HTR-8/SVneo (cell line): ENCODE measurements around the gene GPR17.

ENCODE experiments used
- DNase-seq: peaks from one replicate; pipeline ENCODE4 v3.0.0; 2011; ENCODE audit warnings: low spot score, mixed read lengths; ENCODE audit not compliant: insufficient read length
- FAIRE-seq: peaks from 2 replicates; lab custom pipeline; 2011; peaks lifted over from hg19 to GRCh38; lab: Jason Lieb, UNC

The GPR17 gene

DNA sequence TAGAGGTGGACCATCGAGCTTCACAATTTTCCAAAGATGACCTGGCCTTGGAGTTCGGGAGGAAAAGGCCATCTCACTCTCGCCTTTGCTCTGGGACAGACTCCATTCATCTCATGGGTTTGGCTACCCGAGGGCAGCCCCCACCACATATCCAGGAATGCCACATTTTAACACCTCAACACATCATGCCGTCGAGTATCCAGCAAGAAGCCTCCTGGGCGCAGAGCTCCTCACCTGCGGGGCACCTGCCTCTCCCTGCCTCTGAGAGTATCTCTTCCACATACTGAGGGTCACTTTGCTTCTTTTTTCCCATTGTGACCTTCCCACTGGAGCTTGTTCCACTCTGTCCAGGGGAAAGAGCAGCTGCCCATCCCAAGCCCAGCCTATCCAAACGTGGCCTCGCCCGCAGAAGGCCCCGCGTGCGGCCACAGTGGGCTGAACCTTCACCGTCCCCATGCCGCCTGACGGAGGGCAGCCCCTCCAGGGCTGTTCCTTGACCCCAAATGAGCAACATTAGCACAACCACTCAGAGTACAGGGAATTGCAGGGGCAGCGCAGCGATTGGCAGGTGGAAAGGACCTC is 34.8 kb downstream of the GPR17 start:
- no peak for DNase-seq
- no peak for FAIRE-seq

DNA sequence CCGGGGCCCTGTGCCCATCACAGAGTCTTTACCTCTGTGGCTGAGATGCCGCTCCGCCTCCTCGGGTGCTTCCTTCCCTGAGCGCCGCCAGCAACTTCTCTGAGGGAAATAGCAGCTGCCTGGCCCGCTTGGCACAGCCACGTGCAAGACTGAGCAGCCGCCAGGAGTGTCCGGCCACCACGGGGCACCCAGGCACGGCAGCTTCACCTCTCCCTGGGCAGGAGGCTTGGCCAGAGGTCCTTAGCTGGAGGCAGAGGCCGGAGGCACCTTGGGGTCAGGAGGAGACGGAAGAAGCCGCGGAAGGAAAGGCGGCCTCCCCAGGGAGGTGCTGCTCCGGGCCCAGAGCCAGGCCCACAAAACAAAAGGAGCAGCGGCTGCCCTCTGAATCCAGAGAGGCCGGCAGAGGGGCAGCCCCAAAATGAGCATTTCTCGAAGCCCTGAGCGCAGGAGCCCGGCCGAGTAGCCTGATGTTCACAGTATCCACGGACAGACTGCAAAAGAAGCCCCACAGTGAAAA is 35.4 kb downstream of the GPR17 start:
- DNase-seq, result no peak

DNA sequence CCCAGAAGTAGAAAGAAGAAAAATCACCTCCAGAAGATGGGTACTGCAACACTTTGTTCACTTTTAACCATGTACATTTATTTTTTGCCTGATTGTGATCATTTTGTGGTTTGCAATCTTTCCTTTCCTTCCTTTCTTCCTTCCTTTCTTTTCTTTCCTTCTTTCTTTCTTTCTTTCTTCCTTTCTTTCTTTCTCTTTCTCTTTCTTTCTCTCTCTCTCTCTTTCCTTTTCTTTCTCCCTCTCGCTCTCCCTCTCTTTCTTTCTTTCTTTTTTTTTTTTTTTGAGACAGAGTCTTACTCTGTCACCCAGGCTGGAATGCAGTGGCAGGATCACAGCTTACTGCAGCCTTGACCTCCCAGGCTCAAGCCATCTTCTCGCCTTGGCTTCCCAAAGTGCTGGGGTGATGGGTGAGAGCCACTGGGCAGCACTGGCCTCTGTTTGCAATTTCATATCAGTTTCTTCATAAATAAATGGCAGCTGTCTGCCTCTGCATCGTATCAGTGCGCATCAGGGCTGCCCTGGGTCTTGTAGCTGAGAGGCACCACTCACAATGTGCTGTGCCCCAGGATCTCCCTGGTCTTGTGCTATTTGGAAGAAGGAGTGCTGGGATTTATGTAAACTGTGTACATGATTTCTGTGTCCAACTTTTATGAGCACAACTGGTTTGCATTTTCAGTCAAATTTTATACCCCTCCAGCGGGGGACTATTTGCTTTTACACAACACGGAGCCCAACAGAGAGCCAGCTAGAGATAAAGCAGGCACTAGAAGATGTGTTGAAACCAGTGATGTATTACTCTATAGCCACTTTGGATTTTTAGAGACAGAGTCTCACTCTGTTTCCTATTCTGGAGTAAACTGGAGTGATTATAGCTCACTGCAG is 36.3 kb downstream of the GPR17 start:
- no peak for DNase-seq
- no peak for FAIRE-seq

More for the DNA sequence above, 35.4 kb downstream of the GPR17 start:
- FAIRE-seq, result no peak

DNA sequence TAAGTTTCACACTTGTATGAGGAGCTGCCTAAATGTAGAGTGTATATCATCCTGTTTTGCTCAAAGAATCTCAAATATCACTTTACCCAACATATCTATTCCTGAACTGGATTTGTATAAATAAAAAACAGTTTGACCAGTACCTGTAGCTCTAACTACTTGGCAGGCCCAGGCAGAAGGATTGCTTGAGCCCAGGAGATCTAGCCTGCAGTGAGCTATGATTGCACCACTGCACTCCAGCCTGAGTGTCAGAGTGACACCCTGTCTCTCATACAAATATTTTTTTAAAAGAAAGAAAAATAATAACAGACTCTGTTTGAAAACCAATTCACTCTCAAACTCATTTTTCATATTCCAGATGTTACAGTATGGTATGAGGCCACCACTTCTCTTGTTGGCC is 37.1 kb downstream of the GPR17 start:
- FAIRE-seq (no peak), DNase-seq (no peak)

DNA sequence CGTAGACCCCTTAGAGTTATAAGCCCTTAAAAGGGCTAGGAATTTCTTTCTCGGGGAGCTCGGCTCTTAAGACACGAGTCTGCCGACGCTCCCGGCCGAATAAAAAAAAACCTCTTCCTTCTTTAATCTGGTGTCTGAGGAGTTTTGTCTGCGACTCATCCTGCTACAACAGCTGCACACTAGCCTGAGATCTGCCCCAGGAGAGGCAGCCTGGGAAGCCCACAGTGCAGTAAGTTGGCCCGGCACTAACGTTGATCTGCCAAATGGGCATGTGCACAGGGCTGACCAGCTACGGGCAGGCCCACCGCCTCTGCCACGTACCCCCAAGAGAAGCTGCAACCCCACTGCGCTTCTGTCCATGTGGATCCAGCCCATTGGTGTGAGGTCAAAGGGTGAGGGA is 37.8 kb downstream of the GPR17 start:
- FAIRE-seq, result peak; percentile 23
- DNase-seq, result no peak

DNA sequence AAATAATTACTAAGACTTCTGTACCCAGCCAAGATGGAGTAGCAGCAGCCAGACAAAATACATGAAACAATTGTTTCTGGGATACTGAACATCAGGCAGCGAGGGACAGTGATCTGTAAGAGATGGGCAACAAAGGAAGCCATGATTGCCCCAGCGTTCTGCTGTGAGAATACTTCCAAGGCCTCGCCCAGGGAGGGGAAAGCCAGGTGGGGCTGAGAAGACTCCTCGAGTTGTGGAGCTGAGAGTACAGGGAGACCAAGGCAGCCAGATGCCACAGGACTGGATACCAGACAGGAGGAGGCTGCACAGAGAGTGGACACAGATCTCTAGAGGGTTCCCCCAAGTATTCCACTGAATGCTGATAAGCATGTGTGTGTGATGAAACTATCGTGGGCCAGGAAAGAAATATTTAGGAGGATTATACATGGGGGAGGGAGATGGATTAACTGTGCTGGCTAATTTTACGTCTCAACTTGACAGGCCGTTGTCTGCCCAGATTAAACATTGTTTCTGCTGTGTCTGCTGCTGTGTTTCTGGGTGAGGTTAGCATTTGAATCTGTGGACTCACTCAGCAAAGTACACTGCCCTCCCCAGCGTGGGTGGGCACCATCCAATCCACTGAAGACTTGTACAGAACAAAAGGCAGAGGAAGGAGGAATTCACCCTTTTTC is 39.6 kb downstream of the GPR17 start:
- DNase-seq (no peak), FAIRE-seq (no peak)

DNA sequence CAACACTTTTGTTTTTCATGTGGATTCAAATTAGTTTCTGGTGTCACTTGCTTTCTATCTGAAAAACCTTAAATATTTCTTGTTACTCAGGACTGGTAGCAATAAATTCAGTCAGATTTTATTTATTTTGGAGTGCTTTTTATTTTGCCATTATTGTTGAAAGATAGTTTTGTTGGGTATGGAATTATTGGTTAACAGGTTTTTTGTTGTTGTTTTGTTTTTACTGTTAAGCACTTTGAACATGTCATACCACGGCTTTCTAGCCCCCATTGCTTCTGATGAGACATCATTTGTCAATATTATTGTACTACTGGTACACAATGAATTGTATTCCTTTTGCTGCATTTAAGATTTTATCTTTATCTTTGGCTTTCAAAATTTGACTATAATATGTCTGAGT is 42.5 kb downstream of the GPR17 start:
- DNase-seq (no peak), FAIRE-seq (no peak)

DNA sequence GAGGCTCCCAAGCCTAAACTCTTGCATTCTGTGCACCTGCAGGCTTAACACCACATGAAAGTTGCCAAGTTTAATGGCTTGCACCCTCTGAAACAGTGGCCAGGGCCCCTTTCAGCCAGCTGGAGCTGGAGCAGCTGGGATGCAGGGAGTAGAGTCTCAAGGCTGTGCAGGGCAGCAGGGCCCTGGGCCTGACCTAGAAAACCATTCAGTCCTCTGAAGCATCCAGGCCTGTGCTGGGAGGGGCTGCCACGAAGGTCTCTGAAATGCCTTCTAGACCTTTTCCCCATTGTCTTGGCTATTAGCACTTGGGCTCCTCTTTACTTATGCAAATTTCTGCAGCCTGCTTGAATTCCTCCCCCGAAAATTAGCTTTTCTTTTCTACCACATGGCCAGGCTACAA is 44.7 kb downstream of the GPR17 start:
- FAIRE-seq, result no peak
- no peak for DNase-seq

DNA sequence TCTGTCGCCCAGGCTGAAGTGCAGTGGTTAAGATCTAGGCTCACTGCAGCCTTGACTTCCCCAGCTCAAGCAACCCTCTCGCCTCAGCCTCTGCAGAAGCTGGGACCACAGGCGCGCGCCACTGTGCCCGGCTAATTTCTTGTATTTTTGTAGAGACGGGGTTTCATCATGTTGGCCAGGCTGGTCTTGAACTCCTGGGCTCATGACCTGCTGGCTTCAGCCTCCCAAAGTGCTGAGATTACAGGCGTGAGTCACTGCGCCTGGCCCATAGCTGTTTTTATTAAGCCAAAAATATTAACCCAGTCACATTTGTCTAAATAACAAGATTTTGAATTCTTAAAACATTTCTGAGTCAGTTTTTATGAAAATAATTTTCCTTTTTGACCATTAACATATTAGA is 49.0 kb downstream of the GPR17 start:
- FAIRE-seq (no peak), DNase-seq (no peak)

DNA sequence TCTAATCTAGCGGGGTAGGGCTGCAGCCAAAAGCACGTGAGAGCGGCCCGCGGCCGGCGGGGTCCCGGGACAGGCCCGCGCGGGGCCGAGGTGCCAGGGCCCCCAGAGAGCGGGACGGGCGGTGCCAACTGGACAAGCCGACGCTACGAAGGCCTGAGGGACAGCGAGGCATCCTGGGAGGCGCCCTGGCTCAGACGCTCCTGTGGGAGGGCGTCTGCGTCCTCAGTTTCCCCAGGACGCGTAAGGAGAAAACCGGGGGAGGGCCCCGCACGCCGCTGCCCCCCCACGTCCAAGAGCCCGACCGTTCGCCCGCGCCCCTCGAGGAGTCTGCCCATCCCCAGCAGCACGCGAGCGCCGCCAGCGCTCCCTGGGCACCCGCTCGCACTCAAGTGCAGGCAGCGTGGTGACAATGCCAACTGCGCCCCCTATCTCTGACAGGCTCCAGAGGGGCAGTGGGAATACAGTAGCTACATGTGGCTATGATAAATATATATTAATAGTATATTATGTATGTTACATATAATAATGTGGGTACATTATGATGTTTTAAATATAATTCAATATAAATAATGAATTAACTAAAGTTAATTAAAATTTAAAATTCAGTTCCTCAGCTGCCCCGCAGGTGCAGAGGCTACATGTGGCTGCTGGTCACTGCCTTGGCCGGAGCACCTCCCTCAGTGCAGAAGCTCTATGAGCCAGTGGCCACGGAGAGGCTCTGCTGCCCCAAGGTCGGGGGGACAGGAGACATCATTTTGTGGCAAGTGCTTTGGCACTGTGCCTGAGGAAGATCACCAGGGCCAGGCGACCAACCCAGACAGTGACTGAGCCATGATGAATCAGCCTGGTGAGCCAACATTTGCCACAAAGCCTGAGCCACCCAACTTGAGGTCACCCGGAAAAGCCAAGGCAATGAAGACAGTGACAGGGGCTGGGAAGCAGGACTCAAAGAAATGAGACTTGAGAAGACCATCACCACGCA is 49.8 kb downstream of the GPR17 start:
- DNase-seq, result no peak
- no peak for FAIRE-seq

DNA sequence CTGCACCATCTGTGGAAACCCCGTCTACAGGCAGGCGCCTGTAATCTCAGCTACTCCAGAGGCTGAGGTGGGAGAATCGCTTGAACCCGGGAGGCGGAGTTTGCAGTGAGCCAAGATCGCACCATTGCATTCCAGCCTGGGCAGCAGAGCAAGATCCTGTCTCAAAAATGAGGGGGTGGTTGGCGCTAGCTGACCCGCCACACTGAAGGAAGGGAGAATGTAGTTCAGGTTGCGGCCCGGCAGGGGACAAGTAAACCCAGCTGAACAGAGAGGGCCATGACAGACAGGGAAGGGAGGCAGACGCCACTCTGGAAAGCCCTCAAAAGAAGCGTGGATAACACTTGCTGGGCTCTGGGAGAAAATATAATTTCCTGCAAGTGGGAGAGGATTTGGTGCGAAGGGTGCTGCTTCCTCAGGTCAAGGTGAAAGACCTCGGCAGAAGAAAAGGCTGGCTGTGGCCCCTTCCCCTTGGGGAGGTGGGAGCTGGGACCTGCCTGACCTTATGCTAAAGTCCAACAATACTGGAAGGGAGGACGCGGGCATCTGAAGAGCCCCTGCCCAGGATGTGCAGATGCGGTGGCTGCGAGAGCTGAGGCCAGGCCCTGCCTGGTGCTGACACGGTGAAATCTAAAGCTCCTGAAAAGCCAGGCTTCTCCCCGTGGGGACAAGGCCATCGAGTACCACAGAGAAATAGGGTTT is 51.7 kb downstream of the GPR17 start:
- DNase-seq (no peak), FAIRE-seq (no peak)

DNA sequence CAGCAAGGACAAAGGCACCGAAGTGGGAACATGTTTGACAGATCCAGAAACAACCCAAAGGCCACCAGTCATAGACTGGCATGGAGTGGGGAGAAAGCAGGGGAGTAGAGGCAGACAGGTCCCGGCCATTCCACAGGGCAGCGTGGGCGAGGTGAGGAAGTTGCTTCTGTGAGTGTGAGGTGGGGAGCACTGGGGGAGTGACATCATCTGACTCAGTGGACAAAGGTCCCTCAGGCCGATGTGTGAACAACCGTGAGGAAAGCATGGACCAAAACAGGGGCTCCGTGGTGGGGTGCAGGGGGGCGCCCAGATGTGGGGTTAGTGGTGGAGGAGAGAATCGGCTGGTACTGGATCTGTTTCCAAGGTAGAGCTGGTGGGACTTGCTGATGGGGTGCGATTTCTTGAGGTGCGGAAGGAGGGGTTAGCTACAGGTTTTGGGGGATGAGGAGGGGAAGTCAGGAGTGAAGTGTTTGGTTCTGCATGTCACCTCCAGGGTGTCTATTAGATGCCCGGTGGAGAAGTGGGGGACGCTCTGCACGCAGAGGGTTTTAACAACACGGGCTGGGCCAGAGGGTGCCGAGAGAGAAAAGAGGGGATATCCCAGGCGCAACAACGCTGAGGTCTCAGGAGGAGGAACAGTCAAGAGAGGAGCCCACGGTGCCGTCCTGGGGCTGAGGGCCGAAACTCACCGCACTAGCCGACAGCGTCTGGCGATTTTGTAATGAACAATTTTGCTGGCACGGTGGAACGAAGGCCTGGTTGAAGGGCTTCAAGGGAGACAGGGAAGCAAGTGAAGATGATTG is 52.8 kb downstream of the GPR17 start:
- no peak for FAIRE-seq
- no peak for DNase-seq

DNA sequence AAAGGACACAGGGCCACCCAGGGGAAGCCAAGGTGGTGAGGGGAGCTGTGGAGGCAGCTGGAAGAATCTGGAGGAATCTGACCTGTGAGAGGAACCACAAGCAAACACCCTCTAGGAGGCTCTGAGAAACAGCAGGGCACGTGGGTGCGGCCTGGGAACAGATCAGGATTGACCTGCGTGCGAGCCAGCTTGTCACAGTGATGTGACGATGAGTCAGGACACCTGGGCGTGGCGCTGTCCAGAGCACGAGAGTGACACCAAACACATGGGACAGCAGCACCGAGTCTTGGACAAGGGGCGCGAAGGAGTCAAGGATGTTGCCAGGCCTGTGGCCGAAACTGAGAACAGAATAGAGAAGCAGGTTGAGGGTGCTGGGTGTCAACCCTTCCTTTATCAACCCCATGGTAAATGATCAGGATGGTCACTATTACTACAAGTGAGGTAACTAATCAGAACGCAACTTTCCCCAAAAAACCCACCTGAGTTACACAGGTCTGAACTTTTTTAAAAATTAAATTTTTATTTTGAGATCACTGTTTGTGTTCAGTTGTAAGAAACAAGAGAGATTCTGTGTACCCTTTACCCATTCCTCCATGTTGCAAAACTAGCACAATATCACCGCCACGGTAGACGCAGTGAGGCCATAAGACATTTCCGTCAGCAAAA is 54.7 kb downstream of the GPR17 start:
- DNase-seq (peak; percentile 10), FAIRE-seq (peak; percentile 40)

DNA sequence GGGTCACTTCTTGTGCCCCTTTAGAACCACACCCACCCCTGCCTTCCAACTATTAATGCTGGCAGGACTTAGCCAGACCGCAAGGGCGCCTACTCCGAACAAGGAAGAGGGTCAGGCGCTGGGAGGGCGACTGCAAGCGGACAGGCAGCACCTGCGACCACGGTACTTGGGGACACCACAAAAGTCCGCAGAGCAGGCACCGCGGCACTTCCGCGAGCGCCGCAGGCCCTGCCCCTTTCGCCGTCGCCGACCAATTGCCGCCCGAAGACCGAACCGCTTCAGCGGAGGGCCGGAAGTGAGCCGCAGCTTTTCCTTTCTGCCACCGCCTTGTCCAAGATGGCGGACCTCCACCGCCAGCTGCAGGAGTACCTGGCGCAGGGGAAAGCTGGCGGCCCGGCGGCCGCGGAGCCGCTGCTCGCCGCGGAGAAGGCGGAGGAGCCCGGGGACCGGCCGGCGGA is 55.3 kb downstream of the GPR17 start, which contains the start of gene SFT2D3:
Gene SFT2D3 (plus strand): TSS at position 305 of the 458 bp plus-strand sequence. CDS start 32 bp downstream, at position 337.
- peak; percentile 65 for FAIRE-seq

DNA sequence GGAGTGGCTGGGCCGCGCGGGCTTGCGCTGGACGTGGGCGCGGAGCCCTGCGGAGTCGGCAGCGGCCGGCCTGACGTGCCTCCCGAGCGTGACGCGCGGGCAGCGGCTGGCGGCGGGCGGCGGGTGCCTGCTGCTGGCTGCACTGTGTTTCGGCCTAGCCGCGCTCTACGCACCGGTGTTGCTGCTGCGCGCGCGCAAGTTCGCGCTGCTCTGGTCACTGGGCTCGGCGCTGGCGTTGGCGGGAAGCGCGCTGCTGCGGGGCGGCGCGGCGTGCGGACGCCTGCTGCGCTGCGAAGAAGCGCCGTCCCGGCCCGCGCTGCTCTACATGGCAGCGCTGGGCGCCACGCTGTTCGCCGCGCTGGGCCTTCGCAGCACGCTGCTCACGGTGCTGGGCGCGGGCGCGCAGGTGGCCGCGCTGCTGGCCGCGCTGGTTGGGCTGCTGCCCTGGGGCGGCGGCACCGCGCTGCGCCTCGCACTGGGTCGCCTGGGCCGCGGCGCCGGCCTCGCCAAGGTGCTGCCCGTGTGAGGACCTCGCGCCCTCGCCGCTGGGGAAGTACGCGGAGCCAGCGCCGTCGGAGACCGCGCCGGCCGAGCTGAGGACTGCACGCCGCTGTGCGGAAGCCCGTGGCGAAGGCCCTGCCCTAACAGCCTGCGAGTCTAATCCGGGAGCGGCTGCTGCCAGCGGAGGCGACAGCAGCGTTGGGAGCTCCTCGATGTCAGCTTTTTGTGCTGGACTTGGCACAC is 55.9 kb downstream of the GPR17 start:
- FAIRE-seq, result no peak
- peak; percentile 54 for DNase-seq

More for the DNA sequence above, 55.3 kb downstream of the GPR17 start, which contains the start of gene SFT2D3:
- peak; percentile 95 for DNase-seq
